Measurements from ENCODE around the gene CDON. TPM values are rescaled to one million over a fixed set of nuclear protein-coding genes. Genes with fewer than 3 reads are reported as not detected.

Gene CDON
- polyA plus RNA-seq, 1 of the 3 experiments (the other 2 are of a cell fraction), result 3.7 TPM

DNA sequence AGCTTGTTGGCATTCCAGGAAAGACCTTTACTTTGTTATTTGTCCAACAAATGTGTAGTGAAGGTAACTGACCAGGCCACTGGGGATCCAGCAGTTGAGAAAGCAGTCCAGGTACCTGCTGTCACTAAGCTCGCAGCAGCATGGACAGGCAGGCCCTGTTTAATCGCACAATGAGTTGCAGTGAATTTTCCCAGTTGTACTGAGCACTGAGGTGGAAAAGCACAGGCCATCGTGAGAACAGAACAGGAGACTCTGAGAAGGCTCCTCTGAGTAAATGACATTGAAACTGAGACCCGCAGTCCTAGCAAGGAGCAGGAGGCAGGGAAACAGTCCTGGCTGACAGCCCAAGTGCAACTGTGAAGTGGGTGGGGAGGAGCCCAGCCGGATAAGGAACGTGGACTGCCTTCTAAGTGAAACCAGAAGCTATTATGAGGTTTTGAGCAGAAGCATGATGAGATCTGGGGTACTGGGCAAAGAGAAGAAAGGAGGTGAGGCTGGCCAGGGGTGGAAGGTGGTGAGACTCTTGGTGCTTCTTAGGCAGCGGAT lies 39.8 kb upstream of the CDON start:
- peaks cover 6 to 70% of the 10 kb centered on the region in 2 experiments; a peak in 3 of 4 replicates for H3K4me1 ChIP-seq (ENCODE audit: control insufficient read depth in 1 of 2, insufficient read depth in 2 of 2, low read depth in 1 of 2, low read length in 1 of 2)
- H3K9me2 ChIP-seq, result no peaks in the 10 kb centered on the region
- H3K4me3 ChIP-seq (ENCODE audit: low read depth in 2 of 2, low read length in 1 of 2), result no peak overlapping the region
- no peaks in the 10 kb centered on the region for H3F3A ChIP-seq (replicated peaks; ENCODE audit: insufficient read depth)
- DNase-seq, result peak; percentile 68
- ChIA-PET POLR2A (interaction anchor here (1.1 to 6.4 kb wide), 3 partner anchors 11 to 41 kb away, joined by 3 to 45 read pairs (median 3); partner anchors contain the start of gene CDON), CTCF (interaction anchor here (0.9 to 3.7 kb wide), 8 partner anchors 10 to 204 kb away, joined by 3 to 21 read pairs (median 4); no protein-coding TSS in a partner anchor)
- H3K9me3 ChIP-seq, result no peaks in the 10 kb centered on the region
- 48% methylated on average over 6 of the region's 7 CpGs for WGBS (ENCODE audit: low lambda C conversion rate)
- peak overlapping the region in 1 of 2 experiments; percentile 93; a peak in 2 of 4 replicates for H3K27ac ChIP-seq (ENCODE audit: low read depth in 2 of 2, low read length in 1 of 2)
- H3K4me2 ChIP-seq, result no peak overlapping the region
- H3K9ac ChIP-seq, result no peak overlapping the region
- H2AFZ ChIP-seq (ENCODE audit: low read depth), result no peak overlapping the region
- no peaks in the 10 kb centered on the region for H4K20me1 ChIP-seq (ENCODE audit: insufficient read depth)
- no peaks in the 10 kb centered on the region for H3K27me3 ChIP-seq (ENCODE audit: insufficient read depth)
- H3K79me2 ChIP-seq (ENCODE audit: insufficient read depth), result no peaks in the 10 kb centered on the region
- no peaks in the 10 kb centered on the region for H3K36me3 ChIP-seq (replicated peaks in 1 of 2; ENCODE audit: control insufficient read depth in 1 of 2, insufficient read depth in 2 of 2, low read length in 1 of 2)
- no peak for TF ChIP-seq MEF2A (IDR thresholded peaks at IDR 0.05; ENCODE audit: borderline replicate concordance, low read depth)
- no peak for TF ChIP-seq SIN3A (IDR thresholded peaks at IDR 0.05; ENCODE audit: borderline replicate concordance, low read depth, low read length)
- no peak for TF ChIP-seq RXRA (IDR thresholded peaks at IDR 0.05; ENCODE audit: borderline replicate concordance, low read depth)
- peak; percentile 55 for TF ChIP-seq MXI1 (IDR thresholded peaks at IDR 0.05; ENCODE audit: low read depth, low read length)
- TF ChIP-seq FOXM1 (IDR thresholded peaks at IDR 0.05; ENCODE audit: low read depth), result no peak
- TF ChIP-seq NFIC (IDR thresholded peaks at IDR 0.05; ENCODE audit: borderline replicate concordance), result no peak
- TF ChIP-seq TEAD4 (IDR thresholded peaks at IDR 0.05; ENCODE audit: borderline replicate concordance, insufficient read depth), result no peak
- no peak for TF ChIP-seq SMC3 (IDR thresholded peaks at IDR 0.05; ENCODE audit: low read depth, low read length)
- TF ChIP-seq EP300 (IDR thresholded peaks at IDR 0.05; ENCODE audit: borderline replicate concordance in 1 of 2, low read depth in 1 of 2, low read length in 1 of 2), result peak in 1 of 2 experiments; percentile 31; a peak in 1 of 4 replicates
- no peak for TF ChIP-seq USF1 (IDR thresholded peaks at IDR 0.05; ENCODE audit: borderline replicate concordance, low read depth)
- TF ChIP-seq CTCF (IDR thresholded peaks at IDR 0.05), result no peak
- no peak for TF ChIP-seq ELF1 (IDR thresholded peaks at IDR 0.05)
- TF ChIP-seq, protein P1, sequence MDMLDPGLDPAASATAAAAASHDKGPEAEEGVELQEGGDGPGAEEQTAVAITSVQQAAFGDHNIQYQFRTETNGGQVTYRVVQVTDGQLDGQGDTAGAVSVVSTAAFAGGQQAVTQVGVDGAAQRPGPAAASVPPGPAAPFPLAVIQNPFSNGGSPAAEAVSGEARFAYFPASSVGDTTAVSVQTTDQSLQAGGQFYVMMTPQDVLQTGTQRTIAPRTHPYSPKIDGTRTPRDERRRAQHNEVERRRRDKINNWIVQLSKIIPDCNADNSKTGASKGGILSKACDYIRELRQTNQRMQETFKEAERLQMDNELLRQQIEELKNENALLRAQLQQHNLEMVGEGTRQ (IDR thresholded peaks at IDR 0.05; ENCODE audit: borderline replicate concordance, low read depth, low read length), result no peak
- no peak for TF ChIP-seq EZH2phosphoT487 (IDR thresholded peaks at IDR 0.05; ENCODE audit: borderline replicate concordance, low read depth)
- no peak; the same call in 1 of the 2 replicates for TF ChIP-seq RCOR1 (IDR thresholded peaks at IDR 0.05; ENCODE audit: low read length)
- TF ChIP-seq JUND (IDR thresholded peaks at IDR 0.05), result no peak
- TF ChIP-seq GATA2 (CRISPR knock-in tag; IDR thresholded peaks at IDR 0.05), result peak; percentile 37
- no peak for TF ChIP-seq NRF1 (IDR thresholded peaks at IDR 0.05; ENCODE audit: low read depth, low read length)
- no peak for TF ChIP-seq IRF3 (IDR thresholded peaks at IDR 0.05; ENCODE audit: low read depth, low read length)
- no peak for TF ChIP-seq YY1 (IDR thresholded peaks at IDR 0.05; ENCODE audit: low read depth)
- no peak for TF ChIP-seq FOSL2 (IDR thresholded peaks at IDR 0.05; ENCODE audit: borderline replicate concordance, low read depth)
- no peak for TF ChIP-seq FOXJ3 (CRISPR knock-in tag; IDR thresholded peaks at IDR 0.05)
- no peak for TF ChIP-seq MAX (IDR thresholded peaks at IDR 0.05; ENCODE audit: low read depth)
- TF ChIP-seq ZBTB33 (IDR thresholded peaks at IDR 0.05; ENCODE audit: borderline replicate concordance, low read depth), result no peak
- no peak for TF ChIP-seq GABPA (IDR thresholded peaks at IDR 0.05; ENCODE audit: low read depth)
- TF ChIP-seq POLR2AphosphoS5 (IDR thresholded peaks at IDR 0.05; ENCODE audit: low read depth, low read length), result no peak
- peak; percentile 10 for TF ChIP-seq CHD2 (IDR thresholded peaks at IDR 0.05; ENCODE audit: low read length, partially characterized antibody)
